DMS53 (cell line): ENCODE results near the gene EFEMP2.
"Not testable (repeated sequence)": the region's sequence is repeated elsewhere in the genome, so short reads cannot be mapped to it uniquely, and the experiment has no call there.

Experiments used
- DNase-seq: peaks from one replicate; lab custom pipeline; 2025; lab: John Stamatoyannopoulos, UW

The EFEMP2 gene

GRCh38 chr11:65854852-65855837, 17.5 kb downstream of the EFEMP2 start:
- no peak for DNase-seq

GRCh38 chr11:65854161-65854592, 18.4 kb downstream of the EFEMP2 start:
- no peak for DNase-seq

- no peak for DNase-seq
These were observed 19.2 kb downstream of the EFEMP2 start for GRCh38 chr11:65853246-65853979.

- peak; percentile 60 for DNase-seq
These were observed 19.9 kb downstream of the EFEMP2 start for GRCh38 chr11:65852508-65853245.

- DNase-seq = peak; percentile 50
These were observed 20.6 kb downstream of the EFEMP2 start for GRCh38 chr11:65851811-65852507.

GRCh38 chr11:65851083-65851579, 21.5 kb downstream of the EFEMP2 start:
- peak; percentile 63 for DNase-seq

- DNase-seq = peak; percentile 49
These were observed 22.1 kb downstream of the EFEMP2 start for GRCh38 chr11:65850217-65851082.

GRCh38 chr11:65849771-65850216, 22.8 kb downstream of the EFEMP2 start:
- no peak for DNase-seq

GRCh38 chr11:65849366-65849765, 23.2 kb downstream of the EFEMP2 start:
- DNase-seq = no peak

- DNase-seq = not testable (repeated sequence)
These were observed 23.9 kb downstream of the EFEMP2 start for GRCh38 chr11:65848693-65849092.

- no peak for DNase-seq
These were observed 24.9 kb downstream of the EFEMP2 start for GRCh38 chr11:65847746-65848145.

- DNase-seq = no peak
These were observed 28.2 kb downstream of the EFEMP2 start for GRCh38 chr11:65844231-65844872.

GRCh38 chr11:65843811-65844210, 28.8 kb downstream of the EFEMP2 start:
- DNase-seq = no peak

- DNase-seq = no peak
These were observed 30.5 kb downstream of the EFEMP2 start for GRCh38 chr11:65842144-65842543.

GRCh38 chr11:65834202-65834601, 38.4 kb downstream of the EFEMP2 start:
- DNase-seq = no peak

- DNase-seq = peak; percentile 89
These were observed 39.1 kb downstream of the EFEMP2 start, which contains the start of gene SNX32 for GRCh38 chr11:65833297-65834030. Gene SNX32 (plus strand): TSS chr11:65833963. CDS start chr11:65834066, 103 bp downstream.

- not testable (repeated sequence) for DNase-seq
These were observed 40.4 kb downstream of the EFEMP2 start for GRCh38 chr11:65832231-65832630.

GRCh38 chr11:65829459-65829858, 43.1 kb downstream of the EFEMP2 start:
- DNase-seq = no peak
